ENCODE data around the gene VPS26C.

- no peak for TF ChIP-seq EP300 (IDR thresholded peaks at IDR 0.05; ENCODE audit: borderline replicate concordance in 1 of 2, control insufficient read depth in 1 of 2, low read depth in 2 of 2, low read length in 2 of 2)
- no peak for TF ChIP-seq ATF2 (IDR thresholded peaks at IDR 0.05; ENCODE audit: low read length)
- TF ChIP-seq POLR2AphosphoS5 (IDR thresholded peaks at IDR 0.05; ENCODE audit: low read length): no peak
- TF ChIP-seq POLR2A (IDR thresholded peaks at IDR 0.05; ENCODE audit: low read depth, low read length): no peak
- TF ChIP-seq CTCF (IDR thresholded peaks at IDR 0.05 in 2 of 3, conservative IDR thresholded peaks at IDR 0.05 in 1 of 3; ENCODE audit: control insufficient read depth in 2 of 3, extremely low read depth in 1 of 3, insufficient read depth in 1 of 3, low read depth in 3 of 3, low read length in 3 of 3): no peak
- TF ChIP-seq FOXM1 (IDR thresholded peaks at IDR 0.05; ENCODE audit: low read depth, low read length): no peak
These were observed 84.9 kb downstream of the VPS26C start for GRCh38 chr21:37182222-37182621.
